H1 (cell line): ENCODE measurements around the gene TRAF3. TPM values are rescaled to one million over a fixed set of nuclear protein-coding genes. Genes with fewer than 3 reads are reported as not detected.

ENCODE experiments used
- CTCF ChIA-PET: fragments of 300-600 bp; sonication (Branson Sonifier 250); formaldehyde crosslinking; loops from one replicate; lab custom pipeline; 2021; ENCODE audit not compliant: partially characterized antibody; lab: Charles Lee
- POLR2A ChIA-PET: fragments of 300-600 bp; sonication (Branson Sonifier 250); formaldehyde crosslinking; loops from one replicate; lab custom pipeline; 2021; ENCODE audit warnings: inconsistent platforms; ENCODE audit not compliant: partially characterized antibody; lab: Charles Lee
- DNase-seq, 2 experiments: peaks; one replicate each; pipeline versions ENCODE4 v3.0.0 to v3.0.0-alpha.2; 2010 to 2022; ENCODE audit warnings: low spot score in 2 of 2, low read depth in 1 of 2, mixed read lengths in 1 of 2
- FAIRE-seq: peaks from 2 replicates; lab custom pipeline; 2011; peaks lifted over from hg19 to GRCh38; lab: Jason Lieb, UNC
- H2AFZ ChIP-seq: 2 replicates; pipeline ENCODE4 v1.8.1; 2012; ENCODE audit warnings: low read length, inconsistent platforms
- H2AK5ac ChIP-seq: 2 replicates; pipeline ENCODE4 v1.6.1; 2013; ENCODE audit warnings: low read depth, low read length
- H2BK120ac ChIP-seq: replicated peaks from 2 replicates; pipeline ENCODE3; 2013; ENCODE audit warnings: low read depth, low read length, inconsistent platforms
- H2BK12ac ChIP-seq: 2 replicates; pipeline ENCODE4 v1.6.1; 2013; ENCODE audit warnings: low read depth, low read length
- H2BK15ac ChIP-seq: 2 replicates; pipeline ENCODE4 v1.6.1; 2013; ENCODE audit warnings: low read length
- H2BK20ac ChIP-seq: 2 replicates; pipeline ENCODE4 v1.6.1; 2013; ENCODE audit warnings: low read length
- H2BK5ac ChIP-seq: 2 replicates; pipeline ENCODE4 v1.6.1; 2013; ENCODE audit warnings: low read depth, low read length
- H3K14ac ChIP-seq: 2 replicates; pipeline ENCODE4 v1.6.1; 2013; ENCODE audit warnings: inconsistent platforms; ENCODE audit not compliant: insufficient read length
- H3K18ac ChIP-seq: 2 replicates; pipeline ENCODE4 v1.6.1; 2013; ENCODE audit warnings: low read length; ENCODE audit errors: extremely low read depth
- H3K23ac ChIP-seq: 2 replicates; pipeline ENCODE4 v1.6.1; 2013; ENCODE audit warnings: inconsistent platforms; ENCODE audit not compliant: insufficient read length
- H3K23me2 ChIP-seq: 2 replicates; pipeline ENCODE4 v1.6.1; 2013; ENCODE audit warnings: low read depth, low read length
- H3K27ac ChIP-seq: 2 replicates; pipeline ENCODE4 v1.6.1; 2011; ENCODE audit warnings: low read depth, low read length, inconsistent platforms
- H3K27me3 ChIP-seq, 4 experiments: replicated peaks in 1 of 4; 1 replicate in 1 of 4; 2 replicates in 3 of 4; pipeline versions ENCODE4 v1.6.1 to v1.8.1; 2011 to 2013; ENCODE audit warnings: low read length in 3 of 4, mild to moderate bottlenecking in 3 of 4, inconsistent platforms in 2 of 4, mixed read lengths in 2 of 4, moderate library complexity in 1 of 4; ENCODE audit not compliant: control insufficient read depth in 3 of 4, insufficient read depth in 3 of 4; ENCODE audit errors: extremely low read depth in 1 of 4
- H3K36me3 ChIP-seq, 4 experiments: 2 replicates each; pipeline versions ENCODE4 v1.6.1 to v1.8.1; 2011 to 2013; ENCODE audit warnings: mild to moderate bottlenecking in 4 of 4, low read length in 3 of 4, moderate library complexity in 2 of 4, control low read depth in 1 of 4, inconsistent platforms in 1 of 4; ENCODE audit not compliant: insufficient read depth in 4 of 4, control insufficient read depth in 2 of 4
- H3K4ac ChIP-seq: replicated peaks from 2 replicates; pipeline ENCODE3; 2013; ENCODE audit warnings: low read length, low read depth, mixed read lengths, inconsistent platforms; ENCODE audit not compliant: insufficient read length
- H3K4me1 ChIP-seq, 4 experiments: replicated peaks in 1 of 4; 1 replicate in 1 of 4; 2 replicates in 3 of 4; pipeline versions ENCODE4 v1.6.1 to v1.8.1; 2011 to 2013; ENCODE audit warnings: low read length in 3 of 4, inconsistent platforms in 2 of 4, mixed read lengths in 1 of 4; ENCODE audit not compliant: insufficient read depth in 4 of 4, control insufficient read depth in 3 of 4
- H3K4me2 ChIP-seq, 2 experiments: 2 replicates each; pipeline versions ENCODE4 v1.6.1 to v1.8.1; 2011 to 2013; ENCODE audit warnings: low read depth in 2 of 2, low read length in 2 of 2, control low read depth in 1 of 2, inconsistent platforms in 1 of 2, mild to moderate bottlenecking in 1 of 2; ENCODE audit not compliant: insufficient read depth in 1 of 2
- H3K4me3 ChIP-seq, 4 experiments: fragments of 200-600, 300-600 bp in 1 of 4; sonication (generic), shearing (Covaris generic), sonication (Bioruptor Twin) in 1 of 4; 2 replicates each; pipeline versions ENCODE4 v1.5.1 to v1.8.1; 2011 to 2016; ENCODE audit warnings: low read length in 4 of 4, low read depth in 3 of 4, control low read depth in 2 of 4, inconsistent platforms in 2 of 4, mild to moderate bottlenecking in 2 of 4, mixed read lengths in 1 of 4, moderate library complexity in 1 of 4; ENCODE audit not compliant: insufficient read depth in 2 of 4; ENCODE audit errors: extremely low read depth in 1 of 4
- H3K56ac ChIP-seq: replicated peaks from 2 replicates; pipeline ENCODE3; 2013; ENCODE audit warnings: low read depth, mild to moderate bottlenecking, mixed read lengths, low read length, inconsistent platforms; ENCODE audit not compliant: insufficient read length
- H3K79me1 ChIP-seq: 2 replicates; pipeline ENCODE4 v1.6.1; 2013; ENCODE audit warnings: low read depth, low read length, control low read depth
- H3K79me2 ChIP-seq, 2 experiments: 2 replicates each; pipeline versions ENCODE4 v1.6.1 to v1.8.1; 2012 to 2013; ENCODE audit warnings: low read length in 2 of 2, mild to moderate bottlenecking in 2 of 2, inconsistent platforms in 1 of 2; ENCODE audit not compliant: insufficient read depth in 2 of 2, control insufficient read depth in 1 of 2
- H3K9ac ChIP-seq, 4 experiments: replicated peaks in 1 of 4; 1 replicate in 1 of 4; 2 replicates in 3 of 4; pipeline versions ENCODE4 v1.6.1 to v1.8.1; 2011 to 2013; ENCODE audit warnings: low read depth in 3 of 4, low read length in 3 of 4, control low read depth in 2 of 4, mild to moderate bottlenecking in 2 of 4, moderate library complexity in 2 of 4, inconsistent platforms in 1 of 4; ENCODE audit errors: extremely low read depth in 1 of 4
- H3K9me3 ChIP-seq, 2 experiments: 2 replicates each; pipeline versions ENCODE4 v1.6.1 to v1.8.1; 2012 to 2013; ENCODE audit warnings: mild to moderate bottlenecking in 2 of 2, moderate library complexity in 2 of 2, control low read depth in 1 of 2, inconsistent platforms in 1 of 2, low read depth in 1 of 2, low read length in 1 of 2, mixed read lengths in 1 of 2; ENCODE audit not compliant: insufficient read depth in 2 of 2
- H4K20me1 ChIP-seq, 2 experiments: replicated peaks in 1 of 2; 2 replicates each; pipeline versions ENCODE3 to v1.8.1; 2011 to 2013; ENCODE audit warnings: inconsistent platforms in 2 of 2, low read length in 2 of 2, mild to moderate bottlenecking in 1 of 2; ENCODE audit not compliant: insufficient read depth in 2 of 2, control insufficient read depth in 1 of 2
- H4K5ac ChIP-seq: 2 replicates; pipeline ENCODE4 v1.6.1; 2013; ENCODE audit warnings: low read length, low read depth, mixed read lengths, inconsistent platforms; ENCODE audit not compliant: insufficient read length
- H4K8ac ChIP-seq: 2 replicates; pipeline ENCODE4 v1.8.0; 2013; ENCODE audit warnings: mild to moderate bottlenecking, moderate library complexity, low read length, inconsistent platforms; ENCODE audit not compliant: insufficient read depth; ENCODE audit errors: extremely low read depth
- H4K91ac ChIP-seq: replicated peaks from 2 replicates; pipeline ENCODE3; 2013; ENCODE audit warnings: low read length, mixed read lengths, inconsistent platforms; ENCODE audit not compliant: insufficient read length
- CREB1 ChIP-seq: IDR thresholded peaks from 2 replicates; pipeline ENCODE4 v1.6.1; 2012; ENCODE audit warnings: inconsistent platforms
- EGR1 ChIP-seq: IDR thresholded peaks from 2 replicates; pipeline ENCODE4 v1.6.1; 2011; ENCODE audit warnings: low read depth, low read length, borderline replicate concordance
- WGBS, 2 experiments: shearing (Covaris generic) in 1 of 2; methylation state at CpG; one replicate each; pipeline versions ENCODE4 v1.1.6 to v1.1.7; 2013 to 2015; ENCODE audit warnings: low lambda C conversion rate in 2 of 2, mixed read lengths in 2 of 2, inconsistent platforms in 1 of 2, low coverage in 1 of 2, missing lambda C conversion rate in 1 of 2; ENCODE audit not compliant: insufficient replicate concordance in 2 of 2, insufficient coverage in 1 of 2, insufficient read length in 1 of 2; ENCODE audit errors: extremely low coverage in 1 of 2, missing lambda C conversion rate in 1 of 2; 5-methylcytosine and 5-hydroxymethylcytosine counted together
- polyA plus RNA-seq, 7 experiments: library from polyadenylated mRNA; depleted of rRNA in 3 of 7; stranded (reverse) in 5 of 7; unstranded in 2 of 7; fragments of >200 nt in 5 of 7; fragments of 200-250 nt in 2 of 7; gene quantifications; 1 replicate in 5 of 7; 2 replicates in 1 of 7; 4 replicates in 1 of 7; pipeline versions ENCODE4 v1.2.1 to v1.2.3, GENCODE V29; 2011 to 2013; ENCODE audit warnings: missing spikeins in 2 of 7, mixed read lengths in 2 of 7
- total RNA-seq: library from RNA; stranded (reverse); fragmentation: NEBNext Ultra II Directional; extraction: Animal tissue kit (Norgen Biotek cat#: 25700); gene quantifications from 2 replicates; pipeline ENCODE4 v1.2.1, GENCODE V29; 2021
- TF ChIP-seq, protein P1 (sequence below): IDR thresholded peaks from 2 replicates; pipeline ENCODE4 v1.6.1; 2012; ENCODE audit warnings: inconsistent platforms

Gene TRAF3
- total and polyA plus RNA-seq, 2 of the 8 experiments (the other 6 are each of a cell fraction or from before 2014, with no cell fraction given) = 5.8 to 12.1 TPM

DNA sequence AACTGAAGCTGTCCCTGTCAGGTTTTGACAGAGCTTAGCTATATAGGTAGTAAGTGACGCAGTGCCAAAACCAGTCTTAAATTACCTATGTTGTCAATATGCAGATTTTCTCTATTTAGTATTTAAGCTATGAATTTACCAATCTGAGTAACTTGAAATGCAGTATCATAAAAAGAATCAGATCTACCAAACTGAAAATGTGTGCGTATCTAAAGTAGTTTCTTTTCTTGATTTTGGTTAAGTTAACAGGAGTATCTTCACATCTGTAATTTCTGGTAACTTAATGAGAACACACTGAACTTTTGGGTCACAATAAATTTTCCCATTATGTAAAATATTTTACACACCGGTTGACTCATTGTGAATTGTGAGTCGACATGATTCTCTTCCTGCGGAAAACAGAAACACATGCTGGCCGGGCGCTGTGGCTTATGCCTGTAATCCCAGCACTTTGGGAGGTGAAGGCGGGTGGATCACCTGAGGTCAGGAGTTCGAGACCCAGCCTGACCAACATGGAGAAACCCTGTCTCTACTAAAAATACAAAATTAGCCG lies 45.1 kb downstream of the TRAF3 start:
- no peak overlapping the region for H2BK15ac ChIP-seq
- no peak overlapping the region for H3K9ac ChIP-seq
- H2AFZ ChIP-seq = no peak overlapping the region
- no peak overlapping the region for H3K4me2 ChIP-seq
- no peak overlapping the region for H2BK120ac ChIP-seq
- H2BK20ac ChIP-seq = no peak overlapping the region
- H4K8ac ChIP-seq = no peak overlapping the region
- H3K56ac ChIP-seq = no peak overlapping the region
- no peak overlapping the region for H3K4me3 ChIP-seq
- ChIA-PET POLR2A (no interaction called here), CTCF (no interaction called here)
- H3K23ac ChIP-seq = no peak overlapping the region
- 95% methylated on average over 9 of the region's 10 CpGs; no CpG with 5 or more reads in 1 of the 2 experiments for WGBS, 2 experiments
- no peaks in the 10 kb centered on the region for H4K20me1 ChIP-seq
- H3K14ac ChIP-seq = no peak overlapping the region
- no peak for FAIRE-seq
- no peaks in the 10 kb centered on the region for H3K23me2 ChIP-seq
- H4K91ac ChIP-seq = no peak overlapping the region
- no peak overlapping the region for H2AK5ac ChIP-seq
- H3K18ac ChIP-seq = no peak overlapping the region
- H4K5ac ChIP-seq = no peak overlapping the region
- H3K27me3 ChIP-seq = no peaks in the 10 kb centered on the region
- H2BK5ac ChIP-seq = no peak overlapping the region
- DNase-seq = no peak
- no peaks in the 10 kb centered on the region for H3K36me3 ChIP-seq
- no peak overlapping the region for H2BK12ac ChIP-seq
- H3K79me1 ChIP-seq = no peaks in the 10 kb centered on the region; the same call in 1 of the 2 replicates
- peaks cover 0 to 8% of the 10 kb centered on the region in 2 experiments; a peak in 2 of 4 replicates for H3K79me2 ChIP-seq
- no peak for TF ChIP-seq EGR1
- TF ChIP-seq CREB1 = no peak
- TF ChIP-seq, protein P1, sequence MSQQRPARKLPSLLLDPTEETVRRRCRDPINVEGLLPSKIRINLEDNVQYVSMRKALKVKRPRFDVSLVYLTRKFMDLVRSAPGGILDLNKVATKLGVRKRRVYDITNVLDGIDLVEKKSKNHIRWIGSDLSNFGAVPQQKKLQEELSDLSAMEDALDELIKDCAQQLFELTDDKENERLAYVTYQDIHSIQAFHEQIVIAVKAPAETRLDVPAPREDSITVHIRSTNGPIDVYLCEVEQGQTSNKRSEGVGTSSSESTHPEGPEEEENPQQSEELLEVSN = no peak
- H3K4me1 ChIP-seq = peaks cover 0 to 14% (median 9%) of the 10 kb centered on the region in 4 experiments; a peak in 5 of 7 replicates
- no peaks in the 10 kb centered on the region for H3K9me3 ChIP-seq
- no peak overlapping the region for H3K27ac ChIP-seq
- H3K4ac ChIP-seq = no peak overlapping the region
